Right atrium auricular region (tissue), 2 donors: Measurements from ENCODE around the gene RTN4. TPM values are rescaled to one million over a fixed set of nuclear protein-coding genes. Genes with fewer than 3 reads are reported as not detected.

Experiments used
- DNase-seq: peaks from one replicate; pipeline ENCODE4 v3.0.0-alpha.2; 2019; ENCODE audit warnings: low spot score
- H3K27ac ChIP-seq, 2 donors: fragments of 200-600 bp; sonication (generic); 1 replicate in 1 of 2; 2 replicates in 1 of 2; pipeline ENCODE4 v1.5.1; 2016 to 2019
- H3K27me3 ChIP-seq, 2 donors: fragments of 200-600 bp; sonication (generic); one replicate each; pipeline versions ENCODE4 v1.5.1 to v1.6.0; 2017 to 2019
- H3K36me3 ChIP-seq: fragments of 200-600 bp; sonication (generic); one replicate; pipeline ENCODE4 v1.5.1; 2016
- H3K4me1 ChIP-seq, 2 donors: fragments of 200-600 bp; sonication (generic); one replicate each; pipeline versions ENCODE4 v1.5.1 to v1.6.0; 2017 to 2019
- H3K4me3 ChIP-seq, 2 donors: fragments of 200-600 bp; sonication (generic); 1 replicate in 1 of 2; 2 replicates in 1 of 2; pipeline ENCODE4 v1.5.1; 2017 to 2019; ENCODE audit warnings: mild to moderate bottlenecking in 1 of 2, moderate library complexity in 1 of 2
- H3K9me3 ChIP-seq, 2 donors: fragments of 200-600 bp; sonication (generic); one replicate each; pipeline ENCODE4 v1.5.1; 2019
- CTCF ChIP-seq, 2 donors: fragments of 200-600 bp; sonication (generic); IDR thresholded peaks; one replicate each; pipeline ENCODE4 v1.5.1; 2019; ENCODE audit warnings: antibody characterized with exemption in 2 of 2
- total RNA-seq, 2 donors: library from RNA; depleted of rRNA; stranded (reverse); fragments of >200 nt; gene quantifications; one replicate each; pipeline ENCODE4 v1.1.0, GENCODE V29; 2016

The RTN4 gene
- total RNA-seq, result 100 to 1,000 TPM; 152 to 203 TPM

GRCh38 chr2:55050100-55050994 is at the start of gene RTN4:
RTN4 (minus strand) TSS chr2:55050451; CDS start chr2:55050300, 151 bp downstream.
- H3K27me3 ChIP-seq, result no peaks in the 10 kb centered on the region
- H3K4me1 ChIP-seq, result peaks cover 0 to 44% of the 10 kb centered on the region in 2 donors
- H3K4me3 ChIP-seq, result peak within 1 kb of the TSS; percentile 97 to 98
- TF ChIP-seq CTCF (IDR thresholded peaks at IDR 0.05), result no peak
- DNase-seq, result peak; percentile 99
- H3K27ac ChIP-seq, result peak within 1 kb of the TSS; percentile 99 to 100
- H3K36me3 ChIP-seq, result no peaks in the 10 kb centered on the region
- no peaks in the 10 kb centered on the region for H3K9me3 ChIP-seq

- H3K36me3 ChIP-seq, result no peaks in the 10 kb centered on the region
- H3K27ac ChIP-seq, result peak overlapping the region; percentile 64 to 83
- H3K4me1 ChIP-seq, result peaks cover 0 to 53% of the 10 kb centered on the region in 2 donors
- no peak for DNase-seq
- H3K4me3 ChIP-seq, result no peak overlapping the region
- no peaks in the 10 kb centered on the region for H3K27me3 ChIP-seq
- TF ChIP-seq CTCF (IDR thresholded peaks at IDR 0.05), result no peak
- H3K9me3 ChIP-seq, result no peaks in the 10 kb centered on the region
Observed at GRCh38 chr2:55099493-55099877, 49.2 kb upstream of the RTN4 start.

GRCh38 chr2:55097461-55098410 is 47.5 kb upstream of the RTN4 start:
- no peak for TF ChIP-seq CTCF (IDR thresholded peaks at IDR 0.05)
- Histone ChIP-seq H3K4me1 (peaks cover 0 to 53% of the 10 kb centered on the region in 2 donors), H3K27me3 (no peaks in the 10 kb centered on the region), H3K27ac (peak overlapping the region; percentile 54 to 83), H3K9me3 (no peaks in the 10 kb centered on the region), H3K36me3 (no peaks in the 10 kb centered on the region), H3K4me3 (no peak overlapping the region)
- DNase-seq, result no peak

- DNase-seq, result no peak
Observed at GRCh38 chr2:55097082-55097460, 46.8 kb upstream of the RTN4 start.

More at GRCh38 chr2:55097082-55097460, 46.8 kb upstream of the RTN4 start:
- Histone ChIP-seq H3K27ac (peak overlapping the region; percentile 54 to 83), H3K4me1 (peaks cover 0 to 53% of the 10 kb centered on the region in 2 donors), H3K27me3 (no peaks in the 10 kb centered on the region), H3K4me3 (no peak overlapping the region), H3K9me3 (no peaks in the 10 kb centered on the region), H3K36me3 (no peaks in the 10 kb centered on the region)
- no peak for TF ChIP-seq CTCF (IDR thresholded peaks at IDR 0.05)
